Omental fat pad (tissue), 4 donors: ENCODE measurements around the gene PML. TPM values are rescaled to one million over a fixed set of nuclear protein-coding genes. Genes with fewer than 3 reads are reported as not detected.

Source experiments
- ATAC-seq: fragments of 150-250 bp; one replicate; pipeline ENCODE4 v1.9.1; 2016; ENCODE audit warnings: mild to moderate bottlenecking, moderate library complexity; ENCODE audit not compliant: low FRiP score
- DNase-seq: peaks from one replicate; pipeline ENCODE4 v3.0.0-alpha.2; 2019; ENCODE audit warnings: low spot score
- CTCF ChIP-seq, 3 donors: fragments of 450-650 bp; IDR thresholded peaks; one replicate each; pipeline ENCODE4 v1.5.1; 2016 to 2017; ENCODE audit warnings: antibody characterized with exemption in 3 of 3, mild to moderate bottlenecking in 3 of 3, moderate library complexity in 2 of 3
- total RNA-seq, 4 donors: library from RNA; depleted of rRNA; stranded (reverse); fragments of >200 nt; gene quantifications; one replicate each; pipeline ENCODE4 v1.1.0, GENCODE V29; 2016

The PML gene
- total RNA-seq, 4 donors from 2014 or later = 39.3 to 172 (median 86.5) TPM

DNA sequence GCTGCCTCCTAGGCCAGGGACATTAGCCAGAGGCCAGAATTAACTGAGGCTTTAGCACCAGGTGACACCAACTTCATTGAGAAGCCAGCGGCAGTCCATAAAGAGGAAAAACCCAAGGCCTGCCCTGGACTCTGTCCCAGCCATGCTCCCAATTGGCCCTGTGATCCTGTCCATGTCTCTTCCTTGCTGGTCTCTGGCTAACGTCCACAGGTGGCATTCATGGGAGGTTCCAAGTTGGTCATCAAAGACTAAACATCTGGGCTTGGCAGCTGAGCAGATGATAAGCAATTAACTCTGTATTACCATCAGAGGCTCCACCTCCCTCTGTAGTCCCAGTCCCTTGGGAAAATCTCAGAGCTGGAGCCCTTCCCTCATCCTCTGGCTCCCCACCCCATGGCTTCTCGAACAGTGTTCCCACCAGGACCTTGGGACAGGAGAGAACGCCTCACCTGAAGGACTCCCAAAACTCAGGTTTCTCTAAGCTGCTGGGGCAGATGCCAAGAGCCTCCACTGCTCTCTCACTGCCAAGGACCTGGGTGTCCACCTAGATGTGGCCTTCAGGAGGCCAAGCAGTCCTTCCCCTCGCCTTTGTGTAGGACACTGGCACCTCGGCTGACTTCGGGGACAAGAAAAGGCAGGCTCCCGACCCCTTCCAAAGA lies 47.4 kb downstream of the PML start:
- DNase-seq = no peak
- ATAC-seq = no peak

GRCh38 chr15:74042603-74043424 lies 48.3 kb downstream of the PML start:
- no peak for TF ChIP-seq CTCF (IDR thresholded peaks at IDR 0.05)
- no peak for DNase-seq
- no peak for ATAC-seq

More for the DNA sequence above, 47.4 kb downstream of the PML start:
- TF ChIP-seq CTCF (IDR thresholded peaks at IDR 0.05) = no peak

- no peak for TF ChIP-seq CTCF (IDR thresholded peaks at IDR 0.05)
- DNase-seq = no peak
- no peak for ATAC-seq
Observed at GRCh38 chr15:74043425-74044266, 49.1 kb downstream of the PML start.

DNA sequence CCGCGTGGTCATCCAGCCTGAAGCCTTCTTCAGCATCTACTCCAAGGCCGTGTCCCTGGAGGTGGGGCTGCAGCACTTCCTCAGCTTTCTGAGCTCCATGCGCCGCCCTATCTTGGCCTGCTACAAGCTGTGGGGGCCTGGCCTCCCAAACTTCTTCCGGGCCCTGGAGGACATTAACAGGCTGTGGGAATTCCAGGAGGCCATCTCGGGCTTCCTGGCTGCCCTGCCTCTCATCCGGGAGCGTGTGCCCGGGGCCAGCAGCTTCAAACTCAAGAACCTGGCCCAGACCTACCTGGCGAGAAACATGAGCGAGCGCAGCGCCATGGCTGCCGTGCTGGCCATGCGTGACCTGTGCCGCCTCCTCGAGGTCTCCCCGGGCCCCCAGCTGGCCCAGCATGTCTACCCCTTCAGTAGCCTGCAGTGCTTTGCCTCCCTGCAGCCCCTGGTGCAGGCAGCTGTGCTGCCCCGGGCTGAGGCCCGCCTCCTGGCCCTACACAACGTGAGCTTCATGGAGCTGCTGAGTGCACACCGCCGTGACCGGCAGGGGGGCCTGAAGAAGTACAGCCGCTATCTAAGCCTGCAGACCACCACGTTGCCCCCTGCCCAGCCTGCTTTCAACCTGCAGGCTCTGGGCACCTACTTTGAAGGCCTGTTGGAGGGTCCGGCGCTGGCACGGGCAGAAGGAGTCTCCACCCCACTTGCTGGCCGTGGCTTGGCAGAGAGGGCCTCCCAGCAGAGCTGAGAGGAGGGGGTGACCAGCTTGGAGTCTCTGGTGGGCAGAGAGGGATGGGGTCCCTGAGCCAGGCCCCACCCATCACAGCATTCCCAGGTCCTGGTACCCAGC lies 50.0 kb downstream of the PML start:
- DNase-seq (no peak), ATAC-seq (no peak)
- TF ChIP-seq CTCF (IDR thresholded peaks at IDR 0.05) = no peak

- no peak for TF ChIP-seq CTCF (IDR thresholded peaks at IDR 0.05)
- ATAC-seq (no peak), DNase-seq (no peak)
Observed at GRCh38 chr15:74045184-74045583, 50.7 kb downstream of the PML start.

GRCh38 chr15:74045636-74046274 lies 51.2 kb downstream of the PML start:
- no peak for TF ChIP-seq CTCF (IDR thresholded peaks at IDR 0.05)

More at GRCh38 chr15:74045636-74046274, 51.2 kb downstream of the PML start:
- DNase-seq (no peak), ATAC-seq (no peak)
